Panc1 (cell line): ENCODE measurements around the gene THRSP. TPM values are rescaled to one million over a fixed set of nuclear protein-coding genes. Genes with fewer than 3 reads are reported as not detected.

Experiments
- ATAC-seq: fragments of 200-7000 bp; cut with Tn5 transposase; 2 replicates; pipeline ENCODE4 v1.9.1; 2020; ENCODE audit warnings: mild to moderate bottlenecking, moderate library complexity
- BruUV-seq: library from RNA; stranded (reverse); fragments of 400-500 nt; replicated peaks from 2 replicates; lab custom pipeline; 2021; lab: Mats Ljungman, UMichigan
- CTCF ChIA-PET: fragments of 300-600 bp; sonication (Branson Sonifier 250); formaldehyde crosslinking; loops from one replicate; lab custom pipeline; 2022; ENCODE audit warnings: antibody characterized with exemption; lab: Charles Lee
- POLR2A ChIA-PET: fragments of 300-600 bp; sonication (Branson Sonifier 250); formaldehyde crosslinking; loops from one replicate; lab custom pipeline; 2022; ENCODE audit warnings: antibody characterized with exemption; lab: Charles Lee
- DNase-seq: peaks from one replicate; pipeline ENCODE4 v3.0.0-alpha.2; 2010; ENCODE audit warnings: low read depth, low spot score
- H3K27ac ChIP-seq: 2 replicates; pipeline ENCODE4 v1.5.1; 2011; ENCODE audit warnings: mild to moderate bottlenecking, low read length, inconsistent platforms
- H3K27me3 ChIP-seq: fragments of 200-500 bp; sonication (Bioruptor generic); 2 replicates; pipeline ENCODE4 v1.6.0; 2014; ENCODE audit warnings: low read length, inconsistent platforms; ENCODE audit not compliant: control insufficient read depth, insufficient read depth
- H3K36me3 ChIP-seq: fragments of 200-500 bp; sonication (Bioruptor generic); 2 replicates; pipeline ENCODE4 v1.5.1; 2014; ENCODE audit warnings: inconsistent platforms, mild to moderate bottlenecking, low read length, moderate library complexity; ENCODE audit not compliant: control insufficient read depth, insufficient read depth
- H3K4me1 ChIP-seq: 2 replicates; pipeline ENCODE4 v1.5.1; 2011; ENCODE audit warnings: inconsistent platforms, mild to moderate bottlenecking, low read length, moderate library complexity; ENCODE audit not compliant: control insufficient read depth, insufficient read depth
- H3K4me3 ChIP-seq, 2 experiments: 2 replicates each; pipeline ENCODE4 v1.5.1; 2011 to 2012; ENCODE audit warnings: low read depth in 2 of 2, low read length in 2 of 2, mild to moderate bottlenecking in 2 of 2, inconsistent platforms in 1 of 2, moderate library complexity in 1 of 2
- H3K9me3 ChIP-seq: fragments of 200-500 bp; sonication (Bioruptor generic); 2 replicates; pipeline ENCODE4 v1.5.1; 2014; ENCODE audit warnings: low read depth, mild to moderate bottlenecking, inconsistent platforms, low read length, moderate library complexity; ENCODE audit not compliant: control insufficient read depth, insufficient read depth
- POLR2AphosphoS5 ChIP-seq: IDR thresholded peaks from 2 replicates; pipeline ENCODE4 v1.6.1; 2012; ENCODE audit warnings: mild to moderate bottlenecking, low read depth, low read length, moderate library complexity
- SIN3A ChIP-seq: IDR thresholded peaks from 2 replicates; pipeline ENCODE4 v1.6.1; 2012; ENCODE audit warnings: low read depth, mild to moderate bottlenecking, low read length, moderate library complexity, borderline replicate concordance; ENCODE audit not compliant: insufficient read depth
- TCF7L2 ChIP-seq: IDR thresholded peaks from 2 replicates; pipeline ENCODE4 v1.6.1; 2011; ENCODE audit warnings: mild to moderate bottlenecking, low read depth, low read length, inconsistent platforms
- in situ Hi-C: cut with HindIII; loops from 2 replicates; pipeline ENCODE4 v1.10.0; 2016; ENCODE audit warnings: low sequenced_read_pairs, low pct_unique_long_range_greater_than_20kb
- intact Hi-C: fragments of 100-400 bp; cut with micrococcal nuclease; formaldehyde crosslinking; loops from one replicate; pipeline ENCODE4 v1.10.0; 2022; ENCODE audit not compliant: unreplicated experiment
- total RNA-seq: library from RNA; stranded (reverse); gene quantifications from one replicate; pipeline ENCODE4 v1.2.1, GENCODE V29; 2021; ENCODE audit not compliant: unreplicated experiment
- TF ChIP-seq, protein P1 (sequence below): fragments of 450-650 bp; IDR thresholded peaks from 2 replicates; pipeline ENCODE4 v1.5.1; 2017; ENCODE audit warnings: mild to moderate bottlenecking
- TF ChIP-seq, protein P2 (sequence below), 2 experiments: IDR thresholded peaks; 2 replicates each; pipeline ENCODE4 v1.6.1; 2011 to 2012; ENCODE audit warnings: low read depth in 2 of 2, control low read depth in 1 of 2, low read length in 1 of 2, mild to moderate bottlenecking in 1 of 2, moderate library complexity in 1 of 2; ENCODE audit not compliant: insufficient read depth in 1 of 2

THRSP gene
- total RNA-seq, 1 experiment from 2014 or later = not detected

DNA sequence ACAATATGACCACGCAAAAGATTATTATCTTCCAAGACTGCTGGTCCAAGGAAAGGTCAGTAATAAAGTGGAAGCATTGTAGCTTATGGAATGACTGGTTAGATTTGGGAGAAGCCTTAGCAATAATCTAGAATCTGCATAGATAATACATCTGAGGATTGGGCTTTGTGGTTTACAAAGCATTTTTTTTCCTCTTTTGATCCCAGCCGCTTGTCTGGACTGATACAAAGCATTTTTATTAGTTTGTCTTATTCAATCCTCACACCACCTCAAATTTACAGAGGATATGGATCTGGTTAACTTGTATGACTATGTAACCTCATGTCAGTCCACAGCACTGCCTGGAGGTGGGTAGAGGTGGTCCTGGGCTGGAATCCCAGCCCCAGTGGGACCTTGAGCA, 990 bp upstream of the THRSP start:
- BruUV-seq = no TSS peak
- no peak for ATAC-seq

DNA sequence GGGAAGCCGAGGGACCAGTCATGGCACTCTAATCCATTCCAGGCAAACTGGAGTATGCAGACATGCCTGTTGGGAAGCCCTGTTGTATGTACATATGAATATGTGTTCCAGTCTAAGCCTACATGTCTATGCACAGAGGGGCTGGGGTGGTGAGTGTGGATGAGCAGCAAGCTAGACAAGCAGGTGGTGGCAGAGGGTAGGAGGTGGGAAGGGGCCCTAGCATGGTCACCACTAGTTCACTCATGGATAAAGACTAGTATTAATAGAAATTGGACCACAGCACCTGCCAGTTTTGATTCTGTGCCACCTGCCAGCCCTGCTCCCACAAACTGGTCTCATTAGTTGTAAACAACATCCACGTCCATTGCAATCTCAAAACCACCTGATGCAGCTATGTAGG, 1.5 kb downstream of the THRSP start:
- CTCF ChIA-PET = no interaction called here
- H3K27ac ChIP-seq = no peak overlapping the region
- H3K36me3 ChIP-seq = peaks cover 5% of the 10 kb centered on the region
- POLR2A ChIA-PET = no interaction called here
- no peaks in the 10 kb centered on the region for H3K27me3 ChIP-seq
- intact Hi-C loops (no loop called here), in situ Hi-C loops (no loop called here)
- no peak for TF ChIP-seq POLR2AphosphoS5
- no peak for TF ChIP-seq TCF7L2
- TF ChIP-seq, protein P1, sequence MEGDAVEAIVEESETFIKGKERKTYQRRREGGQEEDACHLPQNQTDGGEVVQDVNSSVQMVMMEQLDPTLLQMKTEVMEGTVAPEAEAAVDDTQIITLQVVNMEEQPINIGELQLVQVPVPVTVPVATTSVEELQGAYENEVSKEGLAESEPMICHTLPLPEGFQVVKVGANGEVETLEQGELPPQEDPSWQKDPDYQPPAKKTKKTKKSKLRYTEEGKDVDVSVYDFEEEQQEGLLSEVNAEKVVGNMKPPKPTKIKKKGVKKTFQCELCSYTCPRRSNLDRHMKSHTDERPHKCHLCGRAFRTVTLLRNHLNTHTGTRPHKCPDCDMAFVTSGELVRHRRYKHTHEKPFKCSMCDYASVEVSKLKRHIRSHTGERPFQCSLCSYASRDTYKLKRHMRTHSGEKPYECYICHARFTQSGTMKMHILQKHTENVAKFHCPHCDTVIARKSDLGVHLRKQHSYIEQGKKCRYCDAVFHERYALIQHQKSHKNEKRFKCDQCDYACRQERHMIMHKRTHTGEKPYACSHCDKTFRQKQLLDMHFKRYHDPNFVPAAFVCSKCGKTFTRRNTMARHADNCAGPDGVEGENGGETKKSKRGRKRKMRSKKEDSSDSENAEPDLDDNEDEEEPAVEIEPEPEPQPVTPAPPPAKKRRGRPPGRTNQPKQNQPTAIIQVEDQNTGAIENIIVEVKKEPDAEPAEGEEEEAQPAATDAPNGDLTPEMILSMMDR = no peak
- TF ChIP-seq, protein P2, sequence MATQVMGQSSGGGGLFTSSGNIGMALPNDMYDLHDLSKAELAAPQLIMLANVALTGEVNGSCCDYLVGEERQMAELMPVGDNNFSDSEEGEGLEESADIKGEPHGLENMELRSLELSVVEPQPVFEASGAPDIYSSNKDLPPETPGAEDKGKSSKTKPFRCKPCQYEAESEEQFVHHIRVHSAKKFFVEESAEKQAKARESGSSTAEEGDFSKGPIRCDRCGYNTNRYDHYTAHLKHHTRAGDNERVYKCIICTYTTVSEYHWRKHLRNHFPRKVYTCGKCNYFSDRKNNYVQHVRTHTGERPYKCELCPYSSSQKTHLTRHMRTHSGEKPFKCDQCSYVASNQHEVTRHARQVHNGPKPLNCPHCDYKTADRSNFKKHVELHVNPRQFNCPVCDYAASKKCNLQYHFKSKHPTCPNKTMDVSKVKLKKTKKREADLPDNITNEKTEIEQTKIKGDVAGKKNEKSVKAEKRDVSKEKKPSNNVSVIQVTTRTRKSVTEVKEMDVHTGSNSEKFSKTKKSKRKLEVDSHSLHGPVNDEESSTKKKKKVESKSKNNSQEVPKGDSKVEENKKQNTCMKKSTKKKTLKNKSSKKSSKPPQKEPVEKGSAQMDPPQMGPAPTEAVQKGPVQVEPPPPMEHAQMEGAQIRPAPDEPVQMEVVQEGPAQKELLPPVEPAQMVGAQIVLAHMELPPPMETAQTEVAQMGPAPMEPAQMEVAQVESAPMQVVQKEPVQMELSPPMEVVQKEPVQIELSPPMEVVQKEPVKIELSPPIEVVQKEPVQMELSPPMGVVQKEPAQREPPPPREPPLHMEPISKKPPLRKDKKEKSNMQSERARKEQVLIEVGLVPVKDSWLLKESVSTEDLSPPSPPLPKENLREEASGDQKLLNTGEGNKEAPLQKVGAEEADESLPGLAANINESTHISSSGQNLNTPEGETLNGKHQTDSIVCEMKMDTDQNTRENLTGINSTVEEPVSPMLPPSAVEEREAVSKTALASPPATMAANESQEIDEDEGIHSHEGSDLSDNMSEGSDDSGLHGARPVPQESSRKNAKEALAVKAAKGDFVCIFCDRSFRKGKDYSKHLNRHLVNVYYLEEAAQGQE (IDR thresholded peaks at IDR 0.05; ENCODE audit: insufficient read depth in 1 of 2, low read depth in 2 of 2, low read length in 1 of 2) = no peak
- no peak for TF ChIP-seq SIN3A
- DNase-seq (no peak), ATAC-seq (no peak)
- peaks cover 27% of the 10 kb centered on the region for H3K4me1 ChIP-seq
- H3K4me3 ChIP-seq = no peak overlapping the region
- BruUV-seq = no TSS peak
- H3K9me3 ChIP-seq = no peaks in the 10 kb centered on the region

More for the DNA sequence above, 990 bp upstream of the THRSP start:
- Histone ChIP-seq H3K9me3 (no peaks in the 10 kb centered on the region), H3K4me1 (peaks cover 20% of the 10 kb centered on the region), H3K36me3 (no peaks in the 10 kb centered on the region), H3K27me3 (no peaks in the 10 kb centered on the region), H3K4me3 (no peak overlapping the region), H3K27ac (peak overlapping the region; percentile 53; the same call in 1 of the 2 replicates)
- intact Hi-C loops = no loop called here
- no peak for DNase-seq
- TF ChIP-seq TCF7L2 = peak; percentile 95
- TF ChIP-seq, protein P1 = no peak
- ChIA-PET POLR2A (no interaction called here), CTCF (no interaction called here)
- in situ Hi-C loops = no loop called here
